Measurements from ENCODE around the gene MFAP1. TPM values are rescaled to one million over a fixed set of nuclear protein-coding genes. Genes with fewer than 3 reads are reported as not detected.

MFAP1 gene
- total and polyA plus RNA-seq, 7 donors = 17.2 to 31.4 (median 20.9) TPM

DNA sequence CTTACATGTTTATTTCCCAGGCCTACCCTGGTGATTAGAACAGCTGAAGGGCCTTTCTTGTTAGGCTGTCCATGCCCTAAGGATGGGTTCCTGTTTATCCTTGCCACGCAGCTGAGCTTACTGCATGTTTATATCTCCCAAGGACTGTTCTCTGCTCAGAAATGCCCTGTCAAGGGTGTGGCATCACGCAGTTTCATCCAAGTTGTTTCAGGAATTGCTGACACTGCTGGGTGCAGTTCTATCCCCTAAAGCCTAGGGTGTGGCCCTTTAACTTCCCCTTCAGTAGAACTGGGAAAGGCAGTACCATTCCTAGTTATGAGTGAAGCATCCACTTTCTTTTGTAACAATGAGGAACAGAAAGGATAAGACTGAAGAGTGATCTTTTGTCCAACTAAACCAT lies 52.7 kb downstream of the MFAP1 start:
- no peak overlapping the region for H3K27ac ChIP-seq
- intact Hi-C loops (cut with DNase I) = no loop called here
- WGBS, 3 donors = 61 to 77% (median 73%) methylated on average over 2 of the region's 2 CpGs

DNA sequence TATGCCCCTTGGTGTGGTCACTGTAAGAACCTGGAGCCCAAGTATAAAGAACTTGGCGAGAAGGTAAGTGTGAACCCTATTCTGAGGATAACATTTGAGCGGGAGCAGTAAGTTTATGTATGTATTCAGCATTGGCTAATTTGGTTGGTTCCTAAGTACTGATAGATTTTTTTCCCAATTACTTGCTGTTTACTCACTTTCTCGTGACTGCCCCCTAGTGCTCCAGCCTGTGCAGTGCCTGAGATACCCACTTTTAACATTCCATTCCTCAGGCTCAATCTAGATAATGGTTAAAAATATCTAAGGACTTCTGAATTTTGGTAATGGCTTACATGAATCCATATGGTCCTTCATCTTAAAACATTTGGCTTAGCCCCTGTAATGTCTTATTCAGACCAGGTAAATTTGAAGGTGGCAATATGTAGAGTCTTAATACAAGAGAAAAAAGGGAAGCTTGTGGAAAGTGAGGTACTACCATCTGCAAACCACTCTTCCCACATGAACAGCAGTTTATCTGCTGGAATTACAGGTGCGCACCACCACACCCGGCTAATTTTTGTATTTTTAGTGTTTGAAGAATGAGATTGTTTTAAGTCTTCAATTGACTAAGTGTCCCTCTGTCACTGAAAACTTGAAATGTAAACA lies 54.8 kb downstream of the MFAP1 start:
- Histone ChIP-seq H3K36me3 (ENCODE audit: insufficient read depth in 1 of 2, low read depth in 1 of 2) (peaks cover 19 to 96% of the 10 kb centered on the region in 2 donors), H3K9me3 (no peaks in the 10 kb centered on the region), H3K27me3 (ENCODE audit: insufficient read depth in 3 of 3, low read length in 2 of 3) (no peaks in the 10 kb centered on the region), H3K27ac (no peak overlapping the region), H3K4me3 (no peak overlapping the region), H3K4me1 (no peaks in the 10 kb centered on the region)
- DNase-seq (peak in 1 of 2 donors; percentile 44), ATAC-seq (peak in 3 of 4 donors; percentile 54 to 67 (median 54))
- WGBS, 3 donors = 76 to 77% (median 76%) methylated on average over 5 of the region's 5 CpGs
- intact Hi-C loops (cut with DNase I) = no loop called here
- TF ChIP-seq, protein P1, sequence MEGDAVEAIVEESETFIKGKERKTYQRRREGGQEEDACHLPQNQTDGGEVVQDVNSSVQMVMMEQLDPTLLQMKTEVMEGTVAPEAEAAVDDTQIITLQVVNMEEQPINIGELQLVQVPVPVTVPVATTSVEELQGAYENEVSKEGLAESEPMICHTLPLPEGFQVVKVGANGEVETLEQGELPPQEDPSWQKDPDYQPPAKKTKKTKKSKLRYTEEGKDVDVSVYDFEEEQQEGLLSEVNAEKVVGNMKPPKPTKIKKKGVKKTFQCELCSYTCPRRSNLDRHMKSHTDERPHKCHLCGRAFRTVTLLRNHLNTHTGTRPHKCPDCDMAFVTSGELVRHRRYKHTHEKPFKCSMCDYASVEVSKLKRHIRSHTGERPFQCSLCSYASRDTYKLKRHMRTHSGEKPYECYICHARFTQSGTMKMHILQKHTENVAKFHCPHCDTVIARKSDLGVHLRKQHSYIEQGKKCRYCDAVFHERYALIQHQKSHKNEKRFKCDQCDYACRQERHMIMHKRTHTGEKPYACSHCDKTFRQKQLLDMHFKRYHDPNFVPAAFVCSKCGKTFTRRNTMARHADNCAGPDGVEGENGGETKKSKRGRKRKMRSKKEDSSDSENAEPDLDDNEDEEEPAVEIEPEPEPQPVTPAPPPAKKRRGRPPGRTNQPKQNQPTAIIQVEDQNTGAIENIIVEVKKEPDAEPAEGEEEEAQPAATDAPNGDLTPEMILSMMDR (IDR thresholded peaks at IDR 0.05) = peak; percentile 64

More for the DNA sequence above, 52.7 kb downstream of the MFAP1 start:
- H3K9me3 ChIP-seq = no peaks in the 10 kb centered on the region
- ATAC-seq (no peak), DNase-seq (no peak)
- no peak overlapping the region for H3K4me3 ChIP-seq
- no peaks in the 10 kb centered on the region for H3K27me3 ChIP-seq (ENCODE audit: insufficient read depth in 3 of 3, low read length in 2 of 3)
- H3K4me1 ChIP-seq = no peaks in the 10 kb centered on the region
- TF ChIP-seq, protein P1 (IDR thresholded peaks at IDR 0.05) = no peak
- H3K36me3 ChIP-seq (ENCODE audit: insufficient read depth in 1 of 2, low read depth in 1 of 2) = peaks cover 11 to 75% of the 10 kb centered on the region in 2 donors

DNA sequence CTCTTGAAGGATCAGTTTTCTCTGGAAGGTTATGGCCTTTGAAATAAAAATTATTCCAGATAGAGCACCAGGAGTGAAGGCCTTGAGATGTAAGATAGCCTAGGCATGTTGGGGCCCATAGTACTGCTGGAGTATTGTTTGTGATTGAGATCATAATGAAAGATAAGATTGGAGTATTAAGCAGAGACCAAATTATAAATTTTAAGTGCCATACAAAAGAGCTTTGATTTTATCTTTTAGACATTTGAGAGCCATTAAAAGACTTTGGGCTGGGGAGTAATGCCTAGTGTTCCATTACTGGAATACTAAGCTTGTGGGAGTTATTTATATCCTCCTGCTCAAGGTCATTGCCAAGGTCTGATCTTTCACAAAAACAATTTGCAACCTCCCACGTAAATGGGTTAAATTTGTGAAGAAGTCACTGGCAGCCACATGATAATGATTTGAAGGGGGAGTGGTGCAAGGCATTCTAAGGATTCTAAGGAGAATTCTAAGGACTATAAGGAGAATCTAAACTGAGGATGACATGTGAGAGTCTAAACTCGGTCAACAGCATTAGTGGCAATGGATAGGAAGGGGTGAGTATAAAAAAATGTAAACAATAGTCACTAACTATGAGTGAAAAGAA lies 60.6 kb downstream of the MFAP1 start:
- H3K4me1 ChIP-seq = peaks cover 8% of the 10 kb centered on the region
- TF ChIP-seq, protein P1 (IDR thresholded peaks at IDR 0.05) = no peak
- no peaks in the 10 kb centered on the region for H3K27me3 ChIP-seq (ENCODE audit: insufficient read depth in 3 of 3, low read length in 2 of 3)
- no peak overlapping the region for H3K4me3 ChIP-seq
- no peak for DNase-seq
- WGBS, 3 donors = 44 to 55% (median 49%) methylated on average over 2 of the region's 2 CpGs
- H3K27ac ChIP-seq = peak overlapping the region; percentile 21
- H3K36me3 ChIP-seq (ENCODE audit: insufficient read depth in 1 of 2, low read depth in 1 of 2) = peaks cover 21 to 100% of the 10 kb centered on the region in 2 donors
- no peaks in the 10 kb centered on the region for H3K9me3 ChIP-seq
- no peak for ATAC-seq
- intact Hi-C loops (cut with DNase I) = no loop called here

DNA sequence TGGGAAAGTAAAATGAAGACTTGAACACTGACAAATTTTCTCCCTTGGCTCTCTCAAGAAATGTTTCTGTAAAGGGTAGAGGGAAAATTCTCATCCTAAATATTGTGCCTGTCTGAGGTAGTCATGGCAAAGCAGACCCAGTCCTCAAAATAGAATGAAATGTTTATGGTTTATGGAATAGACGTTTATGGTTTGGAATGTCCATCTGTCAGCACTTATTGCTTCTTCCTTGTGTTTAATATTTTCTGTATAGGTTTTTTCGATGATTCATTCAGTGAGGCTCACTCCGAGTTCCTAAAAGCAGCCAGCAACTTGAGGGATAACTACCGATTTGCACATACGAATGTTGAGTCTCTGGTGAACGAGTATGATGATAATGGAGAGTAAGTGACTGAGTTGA lies 61.7 kb downstream of the MFAP1 start:
- no peak for ATAC-seq
- DNase-seq = no peak
- Histone ChIP-seq H3K4me1 (peaks cover 8% of the 10 kb centered on the region), H3K27me3 (ENCODE audit: insufficient read depth in 3 of 3, low read length in 2 of 3) (no peaks in the 10 kb centered on the region), H3K27ac (no peak overlapping the region), H3K4me3 (no peak overlapping the region), H3K9me3 (no peaks in the 10 kb centered on the region), H3K36me3 (ENCODE audit: insufficient read depth in 1 of 2, low read depth in 1 of 2) (peaks cover 17 to 100% of the 10 kb centered on the region in 2 donors)
- WGBS, 3 donors = 79 to 85% (median 83%) methylated on average over 6 of the region's 6 CpGs
- TF ChIP-seq, protein P1 (IDR thresholded peaks at IDR 0.05) = no peak
- intact Hi-C loops (cut with DNase I) = no loop called here

Other genes with a start within 250 kb of the MFAP1 start
- 10 to 100 TPM; 19.3 to 37.3 (median 27.9) TPM for gene PPIP5K1, start 234.5 kb downstream of the MFAP1 start, total RNA-seq
- 10 to 100 TPM in 1 of 3 donors, 1 to 10 TPM in 2; 4.5 to 14.2 (median 5.2) TPM for gene PPIP5K1, start 234.5 kb downstream of the MFAP1 start, polyA plus RNA-seq
- gene CKMT1B, start 230.7 kb downstream of the MFAP1 start, total RNA-seq = under 1 TPM in 1 of 4 donors, not detected in 3; 0.21 TPM
- gene CKMT1B, start 230.7 kb downstream of the MFAP1 start, polyA plus RNA-seq = under 1 TPM in 2 of 3 donors, not detected in 1; 0.10 to 0.14 TPM
- gene STRC, start 205.9 kb downstream of the MFAP1 start, total RNA-seq = under 1 TPM in 3 of 4 donors, not detected in 1; 0.08 to 0.62 (median 0.20) TPM
- gene STRC, start 205.9 kb downstream of the MFAP1 start, polyA plus RNA-seq = under 1 TPM in 2 of 3 donors, not detected in 1; 0.10 to 0.31 TPM
- 1 to 10 TPM in 3 of 4 donors, under 1 TPM in 1; 0.87 to 1.4 (median 1.2) TPM for gene CATSPER2, start 175.8 kb downstream of the MFAP1 start, total RNA-seq
- 1 to 10 TPM in 2 of 3 donors, under 1 TPM in 1; 0.80 to 3.2 (median 3.1) TPM for gene CATSPER2, start 175.8 kb downstream of the MFAP1 start, polyA plus RNA-seq
- gene CKMT1A, start 130.8 kb downstream of the MFAP1 start, total RNA-seq = not detected
- under 1 TPM; 0.03 to 0.14 (median 0.12) TPM for gene CKMT1A, start 130.8 kb downstream of the MFAP1 start, polyA plus RNA-seq
- 10 to 100 TPM; 49.5 to 81.9 (median 66.7) TPM for gene PDIA3, start 78.3 kb downstream of the MFAP1 start, total RNA-seq
- 10 to 100 TPM; 48.0 to 89.0 (median 50.0) TPM for gene PDIA3, start 78.3 kb downstream of the MFAP1 start, polyA plus RNA-seq
- gene ELL3, start 47.7 kb downstream of the MFAP1 start, total RNA-seq = 1 to 10 TPM; 1.3 to 8.5 (median 2.3) TPM
- 1 to 10 TPM; 1.5 to 4.6 (median 4.1) TPM for gene ELL3, start 47.7 kb downstream of the MFAP1 start, polyA plus RNA-seq
- 1,000 to 10,000 TPM in 1 of 4 donors, 100 to 1,000 TPM in 3; 471 to 1,023 (median 623) TPM for gene SERF2, start 32.4 kb downstream of the MFAP1 start, total RNA-seq
- gene SERF2, start 32.4 kb downstream of the MFAP1 start, polyA plus RNA-seq = 1,000 to 10,000 TPM; 1,091 to 1,648 (median 1,147) TPM
- under 1 TPM; 0.18 to 0.30 (median 0.21) TPM for gene SERINC4, start 24.5 kb downstream of the MFAP1 start, total RNA-seq
- gene SERINC4, start 24.5 kb downstream of the MFAP1 start, polyA plus RNA-seq = under 1 TPM; 0.15 to 0.93 (median 0.57) TPM
- gene HYPK, start 24.1 kb downstream of the MFAP1 start, total RNA-seq = 10 to 100 TPM; 17.7 to 28.0 (median 18.9) TPM
- 10 to 100 TPM in 2 of 3 donors, under 1 TPM in 1; 0.77 to 36.5 (median 26.4) TPM for gene HYPK, start 24.1 kb downstream of the MFAP1 start, polyA plus RNA-seq
- under 1 TPM; 0.47 to 0.88 (median 0.75) TPM for gene WDR76, start 2.3 kb upstream of the MFAP1 start, total RNA-seq
- under 1 TPM; 0.34 to 0.70 (median 0.59) TPM for gene WDR76, start 2.3 kb upstream of the MFAP1 start, polyA plus RNA-seq

Measured in psoas muscle (tissue), 8 donors.